Panc1 (cell line): ENCODE measurements around the gene GAD1. TPM values are rescaled to one million over a fixed set of nuclear protein-coding genes. Genes with fewer than 3 reads are reported as not detected.

ENCODE experiments used
- ATAC-seq: fragments of 200-7000 bp; cut with Tn5 transposase; 2 replicates; pipeline ENCODE4 v1.9.1; 2020; ENCODE audit warnings: mild to moderate bottlenecking, moderate library complexity
- BruUV-seq: library from RNA; stranded (reverse); fragments of 400-500 nt; replicated peaks from 2 replicates; lab custom pipeline; 2021; lab: Mats Ljungman, UMichigan
- CTCF ChIA-PET: fragments of 300-600 bp; sonication (Branson Sonifier 250); formaldehyde crosslinking; loops from one replicate; lab custom pipeline; 2022; ENCODE audit warnings: antibody characterized with exemption; lab: Charles Lee
- POLR2A ChIA-PET: fragments of 300-600 bp; sonication (Branson Sonifier 250); formaldehyde crosslinking; loops from one replicate; lab custom pipeline; 2022; ENCODE audit warnings: antibody characterized with exemption; lab: Charles Lee
- DNase-seq: peaks from one replicate; pipeline ENCODE4 v3.0.0-alpha.2; 2010; ENCODE audit warnings: low read depth, low spot score
- H3K27ac ChIP-seq: 2 replicates; pipeline ENCODE4 v1.5.1; 2011; ENCODE audit warnings: mild to moderate bottlenecking, low read length, inconsistent platforms
- H3K27me3 ChIP-seq: fragments of 200-500 bp; sonication (Bioruptor generic); 2 replicates; pipeline ENCODE4 v1.6.0; 2014; ENCODE audit warnings: low read length, inconsistent platforms; ENCODE audit not compliant: control insufficient read depth, insufficient read depth
- H3K36me3 ChIP-seq: fragments of 200-500 bp; sonication (Bioruptor generic); 2 replicates; pipeline ENCODE4 v1.5.1; 2014; ENCODE audit warnings: inconsistent platforms, mild to moderate bottlenecking, low read length, moderate library complexity; ENCODE audit not compliant: control insufficient read depth, insufficient read depth
- H3K4me1 ChIP-seq: 2 replicates; pipeline ENCODE4 v1.5.1; 2011; ENCODE audit warnings: inconsistent platforms, mild to moderate bottlenecking, low read length, moderate library complexity; ENCODE audit not compliant: control insufficient read depth, insufficient read depth
- H3K4me3 ChIP-seq, 2 experiments: 2 replicates each; pipeline ENCODE4 v1.5.1; 2011 to 2012; ENCODE audit warnings: low read depth in 2 of 2, low read length in 2 of 2, mild to moderate bottlenecking in 2 of 2, inconsistent platforms in 1 of 2, moderate library complexity in 1 of 2
- H3K9me3 ChIP-seq: fragments of 200-500 bp; sonication (Bioruptor generic); 2 replicates; pipeline ENCODE4 v1.5.1; 2014; ENCODE audit warnings: low read depth, mild to moderate bottlenecking, inconsistent platforms, low read length, moderate library complexity; ENCODE audit not compliant: control insufficient read depth, insufficient read depth
- POLR2AphosphoS5 ChIP-seq: IDR thresholded peaks from 2 replicates; pipeline ENCODE4 v1.6.1; 2012; ENCODE audit warnings: mild to moderate bottlenecking, low read depth, low read length, moderate library complexity
- SIN3A ChIP-seq: IDR thresholded peaks from 2 replicates; pipeline ENCODE4 v1.6.1; 2012; ENCODE audit warnings: low read depth, mild to moderate bottlenecking, low read length, moderate library complexity, borderline replicate concordance; ENCODE audit not compliant: insufficient read depth
- TCF7L2 ChIP-seq: IDR thresholded peaks from 2 replicates; pipeline ENCODE4 v1.6.1; 2011; ENCODE audit warnings: mild to moderate bottlenecking, low read depth, low read length, inconsistent platforms
- in situ Hi-C: cut with HindIII; loops from 2 replicates; pipeline ENCODE4 v1.10.0; 2016; ENCODE audit warnings: low sequenced_read_pairs, low pct_unique_long_range_greater_than_20kb
- intact Hi-C: fragments of 100-400 bp; cut with micrococcal nuclease; formaldehyde crosslinking; loops from one replicate; pipeline ENCODE4 v1.10.0; 2022; ENCODE audit not compliant: unreplicated experiment
- total RNA-seq: library from RNA; stranded (reverse); gene quantifications from one replicate; pipeline ENCODE4 v1.2.1, GENCODE V29; 2021; ENCODE audit not compliant: unreplicated experiment
- TF ChIP-seq, protein P1 (sequence below), 2 experiments: IDR thresholded peaks; 2 replicates each; pipeline ENCODE4 v1.6.1; 2011 to 2012; ENCODE audit warnings: low read depth in 2 of 2, control low read depth in 1 of 2, low read length in 1 of 2, mild to moderate bottlenecking in 1 of 2, moderate library complexity in 1 of 2; ENCODE audit not compliant: insufficient read depth in 1 of 2
- TF ChIP-seq, protein P2 (sequence below): fragments of 450-650 bp; IDR thresholded peaks from 2 replicates; pipeline ENCODE4 v1.5.1; 2017; ENCODE audit warnings: mild to moderate bottlenecking

GAD1 gene
- total RNA-seq, 1 experiment from 2014 or later, result 12.5 TPM

DNA sequence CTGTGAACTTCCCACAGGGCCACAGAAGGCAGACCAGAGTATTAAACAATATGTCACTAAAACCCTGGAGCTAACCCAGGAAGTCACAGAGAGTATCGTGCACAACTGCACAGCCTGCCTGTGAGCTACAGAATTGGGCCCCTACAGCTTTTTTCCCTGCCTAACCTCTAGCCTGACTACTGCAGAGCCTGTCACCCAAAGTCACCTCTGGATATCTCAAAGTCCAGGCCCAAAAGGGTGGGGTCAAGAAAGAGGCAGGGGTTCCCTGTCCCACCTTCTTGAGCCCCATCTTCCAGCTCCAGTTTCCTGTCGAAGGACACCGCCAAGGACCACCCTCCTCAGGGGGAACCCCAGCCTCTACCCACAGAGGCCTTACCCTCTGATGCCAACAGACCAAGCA is 13.5 kb downstream of the GAD1 start:
- ATAC-seq (no peak), DNase-seq (no peak)
- Histone ChIP-seq H3K27me3 (no peaks in the 10 kb centered on the region), H3K27ac (no peak overlapping the region), H3K9me3 (no peaks in the 10 kb centered on the region), H3K4me3 (no peak overlapping the region), H3K36me3 (no peaks in the 10 kb centered on the region), H3K4me1 (no peaks in the 10 kb centered on the region)
- ChIA-PET CTCF (no interaction called here), POLR2A (no interaction called here)
- in situ Hi-C loops (no loop called here), intact Hi-C loops (no loop called here)
- BruUV-seq, result no TSS peak
- TF ChIP-seq, protein P1, sequence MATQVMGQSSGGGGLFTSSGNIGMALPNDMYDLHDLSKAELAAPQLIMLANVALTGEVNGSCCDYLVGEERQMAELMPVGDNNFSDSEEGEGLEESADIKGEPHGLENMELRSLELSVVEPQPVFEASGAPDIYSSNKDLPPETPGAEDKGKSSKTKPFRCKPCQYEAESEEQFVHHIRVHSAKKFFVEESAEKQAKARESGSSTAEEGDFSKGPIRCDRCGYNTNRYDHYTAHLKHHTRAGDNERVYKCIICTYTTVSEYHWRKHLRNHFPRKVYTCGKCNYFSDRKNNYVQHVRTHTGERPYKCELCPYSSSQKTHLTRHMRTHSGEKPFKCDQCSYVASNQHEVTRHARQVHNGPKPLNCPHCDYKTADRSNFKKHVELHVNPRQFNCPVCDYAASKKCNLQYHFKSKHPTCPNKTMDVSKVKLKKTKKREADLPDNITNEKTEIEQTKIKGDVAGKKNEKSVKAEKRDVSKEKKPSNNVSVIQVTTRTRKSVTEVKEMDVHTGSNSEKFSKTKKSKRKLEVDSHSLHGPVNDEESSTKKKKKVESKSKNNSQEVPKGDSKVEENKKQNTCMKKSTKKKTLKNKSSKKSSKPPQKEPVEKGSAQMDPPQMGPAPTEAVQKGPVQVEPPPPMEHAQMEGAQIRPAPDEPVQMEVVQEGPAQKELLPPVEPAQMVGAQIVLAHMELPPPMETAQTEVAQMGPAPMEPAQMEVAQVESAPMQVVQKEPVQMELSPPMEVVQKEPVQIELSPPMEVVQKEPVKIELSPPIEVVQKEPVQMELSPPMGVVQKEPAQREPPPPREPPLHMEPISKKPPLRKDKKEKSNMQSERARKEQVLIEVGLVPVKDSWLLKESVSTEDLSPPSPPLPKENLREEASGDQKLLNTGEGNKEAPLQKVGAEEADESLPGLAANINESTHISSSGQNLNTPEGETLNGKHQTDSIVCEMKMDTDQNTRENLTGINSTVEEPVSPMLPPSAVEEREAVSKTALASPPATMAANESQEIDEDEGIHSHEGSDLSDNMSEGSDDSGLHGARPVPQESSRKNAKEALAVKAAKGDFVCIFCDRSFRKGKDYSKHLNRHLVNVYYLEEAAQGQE (IDR thresholded peaks at IDR 0.05; ENCODE audit: insufficient read depth in 1 of 2, low read depth in 2 of 2, low read length in 1 of 2), result no peak
- TF ChIP-seq SIN3A, result no peak
- TF ChIP-seq, protein P2, sequence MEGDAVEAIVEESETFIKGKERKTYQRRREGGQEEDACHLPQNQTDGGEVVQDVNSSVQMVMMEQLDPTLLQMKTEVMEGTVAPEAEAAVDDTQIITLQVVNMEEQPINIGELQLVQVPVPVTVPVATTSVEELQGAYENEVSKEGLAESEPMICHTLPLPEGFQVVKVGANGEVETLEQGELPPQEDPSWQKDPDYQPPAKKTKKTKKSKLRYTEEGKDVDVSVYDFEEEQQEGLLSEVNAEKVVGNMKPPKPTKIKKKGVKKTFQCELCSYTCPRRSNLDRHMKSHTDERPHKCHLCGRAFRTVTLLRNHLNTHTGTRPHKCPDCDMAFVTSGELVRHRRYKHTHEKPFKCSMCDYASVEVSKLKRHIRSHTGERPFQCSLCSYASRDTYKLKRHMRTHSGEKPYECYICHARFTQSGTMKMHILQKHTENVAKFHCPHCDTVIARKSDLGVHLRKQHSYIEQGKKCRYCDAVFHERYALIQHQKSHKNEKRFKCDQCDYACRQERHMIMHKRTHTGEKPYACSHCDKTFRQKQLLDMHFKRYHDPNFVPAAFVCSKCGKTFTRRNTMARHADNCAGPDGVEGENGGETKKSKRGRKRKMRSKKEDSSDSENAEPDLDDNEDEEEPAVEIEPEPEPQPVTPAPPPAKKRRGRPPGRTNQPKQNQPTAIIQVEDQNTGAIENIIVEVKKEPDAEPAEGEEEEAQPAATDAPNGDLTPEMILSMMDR, result no peak
- no peak for TF ChIP-seq TCF7L2
- TF ChIP-seq POLR2AphosphoS5, result no peak

DNA sequence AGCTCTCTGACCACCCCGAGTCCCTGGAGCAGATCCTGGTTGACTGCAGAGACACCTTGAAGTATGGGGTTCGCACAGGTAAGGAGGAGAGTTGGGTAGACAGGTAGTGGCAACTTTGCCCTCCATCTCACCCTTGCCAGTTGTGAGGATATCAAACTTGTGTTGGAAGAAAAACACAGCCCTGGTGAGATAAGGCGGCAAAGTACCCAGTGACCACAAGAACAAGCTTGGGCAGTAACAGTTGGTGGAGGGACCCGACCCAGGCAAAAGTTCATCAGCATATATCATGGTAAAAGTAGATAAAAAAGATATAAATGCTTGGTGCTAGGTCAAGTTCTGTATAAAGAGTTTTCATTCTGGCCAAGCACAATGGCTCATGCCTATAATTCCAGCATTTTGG is 14.4 kb downstream of the GAD1 start:
- DNase-seq, result no peak
- no peak for ATAC-seq
- TF ChIP-seq POLR2AphosphoS5 (no peak), TCF7L2 (no peak), SIN3A (no peak)
- TF ChIP-seq, protein P2, result no peak
- TF ChIP-seq, protein P1 (IDR thresholded peaks at IDR 0.05; ENCODE audit: insufficient read depth in 1 of 2, low read depth in 2 of 2, low read length in 1 of 2), result no peak
- no peaks in the 10 kb centered on the region for H3K4me1 ChIP-seq
- no peaks in the 10 kb centered on the region for H3K36me3 ChIP-seq
- ChIA-PET POLR2A (interaction anchor here (0.7 kb wide), 1 partner anchor 31 kb away, joined by 4 read pairs; no protein-coding TSS in a partner anchor), CTCF (interaction anchor here (0.6 kb wide), 1 partner anchor 1352 kb away, joined by 5 read pairs; the partner anchor contains the start of gene BBS5)
- no peak overlapping the region for H3K4me3 ChIP-seq
- no peaks in the 10 kb centered on the region for H3K9me3 ChIP-seq
- H3K27ac ChIP-seq, result no peak overlapping the region
- H3K27me3 ChIP-seq, result no peaks in the 10 kb centered on the region
- intact Hi-C loops, result no loop called here
- in situ Hi-C loops, result no loop called here
- no TSS peak for BruUV-seq
